ENCODE data around the gene CELSR3. TPM values are rescaled to one million over a fixed set of nuclear protein-coding genes. Genes with fewer than 3 reads are reported as not detected.

The CELSR3 gene
- total RNA-seq, 6 donors from 2014 or later: 0.76 to 10.5 (median 1.5) TPM

- Histone ChIP-seq H3K36me3 (peaks cover 5 to 73% (median 43%) of the 10 kb centered on the region in 4 donors), H3K9me3 (no peaks in the 10 kb centered on the region), H3K4me1 (peaks cover 11 to 17% (median 14%) of the 10 kb centered on the region in 4 donors), H3K27me3 (no peaks in the 10 kb centered on the region), H3K27ac (no peak overlapping the region), H3K4me3 (no peak overlapping the region)
- TF ChIP-seq POLR2A (IDR thresholded peaks at IDR 0.05): no peak
- no peak for TF ChIP-seq EP300 (IDR thresholded peaks at IDR 0.05)
- TF ChIP-seq CTCF (IDR thresholded peaks at IDR 0.05): no peak
- no peak for ATAC-seq (ENCODE audit: low FRiP score in 2 of 2)
- WGBS, 2 donors: 95 to 96% methylated on average over 12 of the region's 12 CpGs
- no peak for DNase-seq
Observed at GRCh38 chr3:48630833-48631232, 31.9 kb downstream of the CELSR3 start.

GRCh38 chr3:48630407-48630806 lies 32.3 kb downstream of the CELSR3 start:
- no peak overlapping the region for H3K4me3 ChIP-seq
- TF ChIP-seq POLR2AphosphoS5 (IDR thresholded peaks at IDR 0.05): no peak

GRCh38 chr3:48629894-48630293 lies 32.8 kb downstream of the CELSR3 start:
- Histone ChIP-seq H3K36me3 (peaks cover 5 to 81% (median 52%) of the 10 kb centered on the region in 4 donors), H3K27me3 (no peaks in the 10 kb centered on the region), H3K4me3 (no peak overlapping the region), H3K9me3 (no peaks in the 10 kb centered on the region), H3K27ac (no peak overlapping the region), H3K4me1 (peaks cover 11 to 15% (median 12%) of the 10 kb centered on the region in 4 donors)
- ATAC-seq (ENCODE audit: low FRiP score in 2 of 2) (no peak), DNase-seq (no peak)
- TF ChIP-seq POLR2A (IDR thresholded peaks at IDR 0.05) (no peak), CTCF (IDR thresholded peaks at IDR 0.05) (no peak), POLR2AphosphoS5 (IDR thresholded peaks at IDR 0.05) (no peak), EP300 (IDR thresholded peaks at IDR 0.05) (no peak)
- WGBS, 2 donors: 96 to 100% methylated on average over 1 to 12 of the region's 12 CpGs

More at GRCh38 chr3:48630407-48630806, 32.3 kb downstream of the CELSR3 start:
- H3K27me3 ChIP-seq: no peaks in the 10 kb centered on the region
- DNase-seq (no peak), ATAC-seq (ENCODE audit: low FRiP score in 2 of 2) (no peak)
- H3K4me1 ChIP-seq: peaks cover 11 to 16% (median 13%) of the 10 kb centered on the region in 4 donors
- 97 to 98% methylated on average over 5 to 8 of the region's 8 CpGs for WGBS, 2 donors
- H3K36me3 ChIP-seq: peaks cover 5 to 76% (median 47%) of the 10 kb centered on the region in 4 donors
- H3K27ac ChIP-seq: no peak overlapping the region
- H3K9me3 ChIP-seq: no peaks in the 10 kb centered on the region

- no peaks in the 10 kb centered on the region for H3K27me3 ChIP-seq
- DNase-seq (no peak), ATAC-seq (ENCODE audit: low FRiP score in 2 of 2) (no peak)
- no peak for TF ChIP-seq EP300 (IDR thresholded peaks at IDR 0.05)
- TF ChIP-seq CTCF (IDR thresholded peaks at IDR 0.05): no peak
- TF ChIP-seq POLR2A (IDR thresholded peaks at IDR 0.05): no peak
- TF ChIP-seq POLR2AphosphoS5 (IDR thresholded peaks at IDR 0.05): no peak
- no peak overlapping the region for H3K27ac ChIP-seq
- 84 to 88% methylated on average over 13 of the region's 13 CpGs for WGBS, 2 donors
- H3K9me3 ChIP-seq: no peaks in the 10 kb centered on the region
- peaks cover 0 to under 1% (median 0%) of the 10 kb centered on the region in 4 donors for H3K4me1 ChIP-seq
- H3K4me3 ChIP-seq: no peak overlapping the region
- peaks cover 5 to 82% (median 54%) of the 10 kb centered on the region in 4 donors for H3K36me3 ChIP-seq
Observed at GRCh38 chr3:48628277-48629017, 34.2 kb downstream of the CELSR3 start.

GRCh38 chr3:48625600-48625999 lies 37.1 kb downstream of the CELSR3 start:
- Histone ChIP-seq H3K36me3 (peaks cover 5 to 60% (median 42%) of the 10 kb centered on the region in 4 donors), H3K4me1 (no peaks in the 10 kb centered on the region), H3K27ac (no peak overlapping the region), H3K9me3 (no peaks in the 10 kb centered on the region), H3K27me3 (no peaks in the 10 kb centered on the region), H3K4me3 (no peak overlapping the region)
- 91 to 94% methylated on average over 5 to 6 of the region's 6 CpGs for WGBS, 2 donors
- DNase-seq (no peak), ATAC-seq (ENCODE audit: low FRiP score in 2 of 2) (no peak)
- TF ChIP-seq POLR2AphosphoS5 (IDR thresholded peaks at IDR 0.05) (no peak), CTCF (IDR thresholded peaks at IDR 0.05) (no peak), EP300 (IDR thresholded peaks at IDR 0.05) (no peak), POLR2A (IDR thresholded peaks at IDR 0.05) (no peak)
